RPMI7951 (cell line): ENCODE results near the gene ADAMTS17. TPM values are rescaled to one million over a fixed set of nuclear protein-coding genes. Genes with fewer than 3 reads are reported as not detected.
A peak's percentile ranks its signal among the peaks of the same experiment; 100 is the strongest.

Source experiments
- DNase-seq: peaks from one replicate; pipeline ENCODE4 v3.0.0-alpha.2; 2012; ENCODE audit warnings: low read depth
- total RNA-seq: library from RNA; depleted of rRNA; stranded (reverse); fragments of >200 nt; shearing (Covaris generic); gene quantifications from 2 replicates; pipeline ENCODE4 v1.2.3, GENCODE V29; 2014

ADAMTS17 gene
- total RNA-seq, 1 experiment from 2014 or later: 1.6 TPM

GRCh38 chr15:99976811-99977271 lies 364.9 kb downstream of the ADAMTS17 start:
- DNase-seq: peak; percentile 48

- no peak for DNase-seq
Measured at GRCh38 chr15:99976000-99976399, 365.8 kb downstream of the ADAMTS17 start.

GRCh38 chr15:99974246-99974645 lies 367.5 kb downstream of the ADAMTS17 start:
- DNase-seq: no peak

- no peak for DNase-seq
Measured at GRCh38 chr15:99973351-99973750, 368.4 kb downstream of the ADAMTS17 start.

- no peak for DNase-seq
Measured at GRCh38 chr15:99970891-99971430, 370.8 kb downstream of the ADAMTS17 start.

GRCh38 chr15:99969261-99969920 lies 372.4 kb downstream of the ADAMTS17 start:
- no peak for DNase-seq

- peak; percentile 69 for DNase-seq
Measured at GRCh38 chr15:99967841-99968371, 373.9 kb downstream of the ADAMTS17 start.

GRCh38 chr15:99966815-99967214 lies 375.0 kb downstream of the ADAMTS17 start:
- DNase-seq: no peak

GRCh38 chr15:99965376-99965775 lies 376.4 kb downstream of the ADAMTS17 start:
- DNase-seq: no peak

GRCh38 chr15:99963976-99964375 lies 377.8 kb downstream of the ADAMTS17 start:
- DNase-seq: no peak

GRCh38 chr15:99963096-99963825 lies 378.5 kb downstream of the ADAMTS17 start:
- DNase-seq: peak; percentile 43

- DNase-seq: no peak
Measured at GRCh38 chr15:99962006-99962561, 379.7 kb downstream of the ADAMTS17 start.

GRCh38 chr15:99961011-99961441 lies 380.7 kb downstream of the ADAMTS17 start:
- DNase-seq: peak; percentile 39

- no peak for DNase-seq
Measured at GRCh38 chr15:99959326-99959725, 382.4 kb downstream of the ADAMTS17 start.

- peak; percentile 17 for DNase-seq
Measured at GRCh38 chr15:99958426-99959097, 383.2 kb downstream of the ADAMTS17 start.

GRCh38 chr15:99957642-99958013 lies 384.1 kb downstream of the ADAMTS17 start:
- DNase-seq: no peak

GRCh38 chr15:99956820-99957641 lies 384.7 kb downstream of the ADAMTS17 start:
- DNase-seq: no peak

- no peak for DNase-seq
Measured at GRCh38 chr15:99956022-99956775, 385.6 kb downstream of the ADAMTS17 start.

GRCh38 chr15:99955532-99955931 lies 386.2 kb downstream of the ADAMTS17 start:
- no peak for DNase-seq

- no peak for DNase-seq
Measured at GRCh38 chr15:99955181-99955525, 386.6 kb downstream of the ADAMTS17 start.
